Astrocyte of the spinal cord (primary cell): ENCODE data around the gene HOXA9.
A peak's percentile ranks its signal among the peaks of the same experiment; 100 is the strongest.

Experiments
- DNase-seq: peaks from one replicate; pipeline ENCODE4 v3.0.0; 2011; ENCODE audit warnings: low read depth, low spot score
- H3K4me3 ChIP-seq: 2 replicates; pipeline ENCODE4 v1.5.1; 2011; ENCODE audit warnings: low read depth, mild to moderate bottlenecking, low read length, moderate library complexity
- CTCF ChIP-seq: IDR thresholded peaks from 2 replicates; pipeline ENCODE4 v1.5.1; 2012; ENCODE audit warnings: low read depth, mild to moderate bottlenecking, low read length, inconsistent platforms
- in situ Hi-C: cut with HindIII; loops from 2 replicates; pipeline ENCODE4 v1.10.0; 2017; ENCODE audit warnings: low sequenced_read_pairs

The HOXA9 gene

GRCh38 chr7:27162561-27163287 is 2.6 kb downstream of the HOXA9 start:
- H3K4me3 ChIP-seq, result peak overlapping the region; percentile 47
- DNase-seq, result no peak
- TF ChIP-seq CTCF, result no peak
- in situ Hi-C loops, result loop anchor here (25.0 kb wide), 1 partner anchor 775 kb away; no protein-coding TSS in a partner anchor

GRCh38 chr7:27161721-27162560 is 3.4 kb downstream of the HOXA9 start:
- H3K4me3 ChIP-seq, result peak overlapping the region; percentile 47
- in situ Hi-C loops, result loop anchor here (25.0 kb wide), 1 partner anchor 775 kb away; no protein-coding TSS in a partner anchor
- no peak for DNase-seq
- TF ChIP-seq CTCF, result no peak

- DNase-seq, result no peak
- H3K4me3 ChIP-seq, result peak overlapping the region; percentile 48
- TF ChIP-seq CTCF, result no peak
- in situ Hi-C loops, result loop anchor here (25.0 kb wide), 1 partner anchor 774 kb away; no protein-coding TSS in a partner anchor
Measured at GRCh38 chr7:27161214-27161720, 4.1 kb downstream of the HOXA9 start.

- DNase-seq, result peak; percentile 86
- peak; percentile 94 for TF ChIP-seq CTCF
- in situ Hi-C loops, result loop anchor here (25.0 kb wide), 1 partner anchor 773 kb away; no protein-coding TSS in a partner anchor
- peak overlapping the region; percentile 48 for H3K4me3 ChIP-seq
Measured at GRCh38 chr7:27160546-27161213, 4.7 kb downstream of the HOXA9 start.

DNA sequence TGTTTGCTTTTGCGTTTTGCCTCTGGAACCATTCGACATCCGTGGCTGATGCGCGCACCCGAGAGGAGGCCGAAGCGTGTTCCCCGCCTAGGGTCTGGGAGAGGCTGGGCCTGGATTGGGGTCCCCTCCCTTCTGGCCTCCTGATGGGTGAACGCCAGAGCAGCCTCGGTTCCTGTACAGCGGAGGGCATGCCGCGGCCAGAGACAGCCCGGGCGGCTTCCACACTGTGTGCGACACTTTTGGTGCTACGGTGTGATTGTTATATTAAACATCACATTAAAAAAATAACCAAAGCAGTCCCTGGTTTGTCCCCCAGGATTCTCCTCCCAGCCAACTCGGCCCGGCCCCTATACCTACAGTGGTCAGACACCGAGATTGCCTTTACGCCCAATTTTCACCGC is 5.2 kb downstream of the HOXA9 start:
- no peak for DNase-seq
- in situ Hi-C loops, result loop anchor here (25.0 kb wide), 1 partner anchor 773 kb away; no protein-coding TSS in a partner anchor
- peak overlapping the region; percentile 48 for H3K4me3 ChIP-seq
- no peak for TF ChIP-seq CTCF
